Tibial nerve (tissue), 4 donors: Measurements from ENCODE around the gene ABLIM2. TPM values are rescaled to one million over a fixed set of nuclear protein-coding genes. Genes with fewer than 3 reads are reported as not detected.

Experiments used
- DNase-seq, 2 donors: peaks; one replicate each; pipeline ENCODE4 v3.0.0-alpha.2; 2019; ENCODE audit warnings: low spot score in 2 of 2
- H3K27ac ChIP-seq, 4 donors: fragments of 200-600 bp; sonication (generic) in 3 of 4; one replicate each; pipeline ENCODE4 v1.5.1; 2017 to 2019; ENCODE audit warnings: mild to moderate bottlenecking in 1 of 4
- H3K27me3 ChIP-seq, 2 donors: fragments of 200-600 bp; sonication (generic) in 1 of 2; one replicate each; pipeline versions ENCODE4 v1.5.1 to v1.6.0; 2017 to 2019
- H3K36me3 ChIP-seq, 3 donors: fragments of 200-600 bp; sonication (generic); one replicate each; pipeline ENCODE4 v1.5.1; 2018 to 2019
- H3K4me1 ChIP-seq, 4 donors: fragments of 200-600 bp; sonication (generic) in 3 of 4; one replicate each; pipeline ENCODE4 v1.5.1; 2017 to 2019
- H3K4me3 ChIP-seq, 4 donors: fragments of 200-600 bp; sonication (generic) in 3 of 4; one replicate each; pipeline ENCODE4 v1.5.1; 2017 to 2019; ENCODE audit warnings: mild to moderate bottlenecking in 1 of 4, moderate library complexity in 1 of 4
- H3K9me3 ChIP-seq, 4 donors: fragments of 200-600 bp; sonication (generic) in 3 of 4; one replicate each; pipeline ENCODE4 v1.5.1; 2017 to 2019
- EP300 ChIP-seq, 2 donors: sonication (generic); formaldehyde crosslinking; IDR thresholded peaks; one replicate each; pipeline ENCODE4 v1.6.1; 2017; ENCODE audit warnings: antibody characterized with exemption in 2 of 2, mild to moderate bottlenecking in 1 of 2
- POLR2A ChIP-seq, 2 donors: fragments of 450-650 bp; IDR thresholded peaks; one replicate each; pipeline ENCODE4 v1.6.1; 2017; ENCODE audit warnings: antibody characterized with exemption in 2 of 2, mild to moderate bottlenecking in 2 of 2, moderate library complexity in 2 of 2
- WGBS, 2 donors: methylation state at CpG; one replicate each; pipeline ENCODE4 v1.1.5; 2018; 5-methylcytosine and 5-hydroxymethylcytosine counted together
- total RNA-seq, 4 donors: library from RNA; depleted of rRNA; stranded (reverse); fragments of >200 nt; gene quantifications; one replicate each; pipeline ENCODE4 v1.1.0, GENCODE V29; 2016
- TF ChIP-seq, protein P1 (sequence below), 5 experiments: fragments of 200-600 bp in 3 of 5; fragments of 450-650 bp in 2 of 5; sonication (generic) in 3 of 5; IDR thresholded peaks; one replicate each; pipeline ENCODE4 v1.5.1; 2016 to 2019; ENCODE audit warnings: antibody characterized with exemption in 5 of 5, mild to moderate bottlenecking in 3 of 5, moderate library complexity in 2 of 5

The ABLIM2 gene
- total RNA-seq, 4 donors from 2014 or later, result 29.1 to 125 (median 41.7) TPM

DNA sequence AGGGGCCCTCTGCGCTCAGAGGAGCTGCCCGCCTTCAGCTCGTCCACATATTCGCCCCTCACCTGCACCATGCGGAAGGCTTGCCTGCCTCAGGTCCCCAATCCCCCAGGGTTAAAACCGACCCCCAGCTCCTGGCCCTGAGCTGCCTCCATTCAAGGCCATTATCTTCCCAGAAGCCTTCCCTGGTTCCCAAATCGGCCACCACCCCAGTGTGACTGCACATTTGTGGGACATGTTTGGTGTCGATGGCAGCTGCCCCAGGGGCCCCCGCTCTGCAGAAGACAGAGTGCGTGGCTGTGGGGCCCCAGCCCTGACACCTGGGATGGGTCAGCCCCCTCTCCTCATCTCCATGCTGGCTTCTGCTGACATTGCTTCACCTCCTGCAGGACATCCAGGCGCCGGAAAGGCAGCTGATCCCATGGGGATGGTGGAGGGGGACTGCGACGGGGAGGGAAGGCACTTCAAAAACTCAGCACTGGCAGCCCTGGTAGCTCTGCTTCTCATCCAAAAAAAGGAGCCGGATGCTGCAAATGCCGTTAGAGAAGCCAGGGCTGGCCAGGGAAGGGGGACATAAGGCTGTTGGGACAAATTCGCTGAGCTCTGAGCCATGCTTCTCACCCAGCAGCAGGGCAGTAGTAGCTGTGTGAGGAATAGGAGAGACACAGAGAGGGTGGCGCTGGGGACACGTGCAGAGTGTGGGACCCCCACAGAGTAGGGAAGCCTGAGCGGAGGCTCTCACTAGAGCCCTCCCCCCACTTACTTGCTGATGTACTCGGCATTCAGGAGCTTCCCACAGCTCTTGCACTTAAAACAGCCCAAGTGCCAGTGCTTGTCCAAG, 78.5 kb downstream of the ABLIM2 start:
- DNase-seq, result no peak
- no peaks in the 10 kb centered on the region for H3K9me3 ChIP-seq
- H3K27ac ChIP-seq, result no peak overlapping the region
- peaks cover 0 to 7% (median 0%) of the 10 kb centered on the region in 4 donors for H3K4me1 ChIP-seq
- no peaks in the 10 kb centered on the region for H3K27me3 ChIP-seq
- WGBS, 2 donors, result 64% methylated on average over 21 of the region's 21 CpGs
- TF ChIP-seq POLR2A (IDR thresholded peaks at IDR 0.05), result no peak
- TF ChIP-seq, protein P1, sequence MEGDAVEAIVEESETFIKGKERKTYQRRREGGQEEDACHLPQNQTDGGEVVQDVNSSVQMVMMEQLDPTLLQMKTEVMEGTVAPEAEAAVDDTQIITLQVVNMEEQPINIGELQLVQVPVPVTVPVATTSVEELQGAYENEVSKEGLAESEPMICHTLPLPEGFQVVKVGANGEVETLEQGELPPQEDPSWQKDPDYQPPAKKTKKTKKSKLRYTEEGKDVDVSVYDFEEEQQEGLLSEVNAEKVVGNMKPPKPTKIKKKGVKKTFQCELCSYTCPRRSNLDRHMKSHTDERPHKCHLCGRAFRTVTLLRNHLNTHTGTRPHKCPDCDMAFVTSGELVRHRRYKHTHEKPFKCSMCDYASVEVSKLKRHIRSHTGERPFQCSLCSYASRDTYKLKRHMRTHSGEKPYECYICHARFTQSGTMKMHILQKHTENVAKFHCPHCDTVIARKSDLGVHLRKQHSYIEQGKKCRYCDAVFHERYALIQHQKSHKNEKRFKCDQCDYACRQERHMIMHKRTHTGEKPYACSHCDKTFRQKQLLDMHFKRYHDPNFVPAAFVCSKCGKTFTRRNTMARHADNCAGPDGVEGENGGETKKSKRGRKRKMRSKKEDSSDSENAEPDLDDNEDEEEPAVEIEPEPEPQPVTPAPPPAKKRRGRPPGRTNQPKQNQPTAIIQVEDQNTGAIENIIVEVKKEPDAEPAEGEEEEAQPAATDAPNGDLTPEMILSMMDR (IDR thresholded peaks at IDR 0.05), result no peak
- TF ChIP-seq EP300 (IDR thresholded peaks at IDR 0.05), result no peak
- H3K36me3 ChIP-seq, result peaks cover 0 to 6% (median 0%) of the 10 kb centered on the region in 3 donors
- no peak overlapping the region for H3K4me3 ChIP-seq

DNA sequence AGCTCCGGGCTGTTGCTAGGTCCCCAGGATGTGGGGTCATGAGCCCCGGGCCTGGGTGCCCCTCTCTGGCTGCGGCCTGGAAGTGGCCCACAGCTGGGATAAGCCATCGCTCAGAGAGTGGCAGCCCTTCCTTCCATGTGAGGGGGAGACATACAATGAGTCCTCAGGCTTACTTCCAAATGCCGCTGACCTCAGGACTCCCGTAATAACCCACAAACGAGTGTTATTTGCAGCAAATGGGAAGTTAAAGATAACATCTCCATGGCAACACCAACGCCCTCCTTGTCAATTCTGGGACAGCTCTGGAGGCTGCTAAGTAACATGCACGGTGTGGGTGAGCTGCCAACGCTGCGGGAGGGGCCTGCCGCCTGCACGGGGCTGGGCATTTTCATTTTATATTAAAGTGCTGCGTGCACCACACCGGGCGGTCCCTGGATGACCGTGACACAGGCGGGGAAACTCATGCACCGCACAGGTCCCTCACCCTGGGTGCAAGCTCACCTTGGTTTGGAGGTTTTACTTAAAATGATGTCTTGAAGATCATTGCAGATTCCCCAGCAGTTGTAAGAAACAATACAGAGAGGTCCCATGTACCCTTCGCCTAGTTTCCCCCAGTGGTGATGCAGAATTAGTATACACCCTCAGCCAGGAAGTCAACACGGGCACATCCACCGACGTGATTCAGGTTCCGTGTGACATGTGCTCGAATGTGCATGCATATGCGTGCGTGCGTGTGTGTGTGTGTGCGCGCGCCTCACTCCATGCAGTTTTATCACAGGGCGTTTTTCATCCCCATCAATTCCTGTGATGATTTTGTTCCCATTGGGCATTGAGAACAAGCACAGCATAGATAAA, 79.4 kb downstream of the ABLIM2 start:
- no peak for DNase-seq
- TF ChIP-seq EP300 (IDR thresholded peaks at IDR 0.05), result no peak
- TF ChIP-seq, protein P1 (IDR thresholded peaks at IDR 0.05), result no peak
- no peak overlapping the region for H3K27ac ChIP-seq
- no peaks in the 10 kb centered on the region for H3K9me3 ChIP-seq
- peaks cover 0 to 6% (median 0%) of the 10 kb centered on the region in 3 donors for H3K36me3 ChIP-seq
- 54 to 57% methylated on average over 32 of the region's 32 CpGs for WGBS, 2 donors
- no peak overlapping the region for H3K4me3 ChIP-seq
- peaks cover 0 to 7% (median 0%) of the 10 kb centered on the region in 4 donors for H3K4me1 ChIP-seq
- H3K27me3 ChIP-seq, result no peaks in the 10 kb centered on the region

DNA sequence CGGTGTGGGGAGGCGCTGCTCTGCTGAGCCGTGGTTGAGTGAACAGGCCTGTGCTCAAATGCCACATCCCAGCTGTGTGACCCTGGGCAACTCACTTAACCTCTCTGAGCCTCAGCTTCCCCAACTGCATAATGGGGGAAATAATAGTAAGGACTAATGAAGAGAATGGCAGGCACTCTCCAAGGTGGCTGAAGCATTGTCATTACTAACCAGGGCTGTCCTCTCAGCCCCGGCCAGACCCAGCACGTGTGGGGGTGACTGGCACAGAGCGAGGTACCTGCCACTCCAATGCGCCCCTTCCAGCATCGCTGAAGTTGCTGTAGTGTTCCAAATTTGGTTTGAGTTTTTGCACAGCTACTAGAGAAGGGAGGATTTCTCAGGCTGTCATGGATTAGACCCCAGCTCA, 80.0 kb downstream of the ABLIM2 start:
- Histone ChIP-seq H3K4me3 (no peak overlapping the region), H3K36me3 (peaks cover 0 to 6% (median 0%) of the 10 kb centered on the region in 3 donors), H3K27me3 (no peaks in the 10 kb centered on the region), H3K9me3 (no peaks in the 10 kb centered on the region), H3K4me1 (peaks cover 0 to 7% (median 0%) of the 10 kb centered on the region in 4 donors), H3K27ac (no peak overlapping the region)
- TF ChIP-seq, protein P1 (IDR thresholded peaks at IDR 0.05), result no peak
- TF ChIP-seq EP300 (IDR thresholded peaks at IDR 0.05) (no peak), POLR2A (IDR thresholded peaks at IDR 0.05) (no peak)
- WGBS, 2 donors, result 74 to 89% methylated on average over 8 of the region's 8 CpGs
- DNase-seq, result no peak

DNA sequence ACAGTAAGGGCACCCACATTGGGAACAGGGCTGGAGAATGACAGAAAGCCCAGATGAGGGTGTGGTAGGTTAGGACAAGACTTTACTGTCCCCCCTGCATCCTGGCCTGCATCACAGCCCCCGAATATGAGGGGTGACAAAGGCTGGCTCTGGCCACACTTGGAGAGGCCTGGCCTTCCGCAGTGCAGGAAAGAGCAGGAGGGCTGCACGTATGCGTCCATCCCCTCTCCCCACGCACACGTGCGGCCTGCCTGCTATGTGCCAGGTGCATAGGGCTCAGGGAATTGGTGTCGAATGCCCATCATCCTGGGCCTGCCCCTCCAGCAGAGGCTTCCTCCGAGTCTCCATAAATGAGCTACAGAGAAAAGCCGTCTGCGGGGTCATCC, 80.5 kb downstream of the ABLIM2 start:
- no peak for DNase-seq
- H3K4me1 ChIP-seq, result peaks cover 0 to 7% (median 0%) of the 10 kb centered on the region in 4 donors
- H3K4me3 ChIP-seq, result no peak overlapping the region
- H3K27me3 ChIP-seq, result no peaks in the 10 kb centered on the region
- 70 to 86% methylated on average over 4 to 11 of the region's 11 CpGs for WGBS, 2 donors
- H3K27ac ChIP-seq, result no peak overlapping the region
- no peaks in the 10 kb centered on the region for H3K9me3 ChIP-seq
- TF ChIP-seq EP300 (IDR thresholded peaks at IDR 0.05) (no peak), POLR2A (IDR thresholded peaks at IDR 0.05) (no peak)
- TF ChIP-seq, protein P1 (IDR thresholded peaks at IDR 0.05), result no peak
- H3K36me3 ChIP-seq, result peaks cover 0 to 7% (median 0%) of the 10 kb centered on the region in 3 donors
